Measurements from ENCODE around the gene MAMLD1.

MAMLD1 gene

DNA sequence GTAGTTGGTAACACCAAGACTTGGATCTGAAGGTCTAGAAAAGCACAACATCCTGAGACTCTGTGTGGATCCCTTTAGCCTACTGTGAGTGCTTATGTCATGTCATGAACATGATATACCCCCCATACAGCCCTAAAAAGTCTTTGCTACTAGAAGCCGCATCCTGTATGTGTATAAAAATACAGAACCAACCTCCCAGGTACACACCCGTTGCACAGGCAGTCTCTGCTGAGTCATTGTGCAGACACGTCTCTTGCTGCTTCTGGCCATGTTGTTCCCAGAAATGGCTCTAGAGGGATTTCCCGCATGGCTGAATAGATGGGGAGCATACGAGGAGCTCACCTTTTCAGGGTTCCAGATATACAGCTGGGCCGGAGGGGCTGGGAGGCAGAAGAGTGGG, 93.3 kb downstream of the MAMLD1 start:
- Histone ChIP-seq H3K9me2 (ENCODE audit: low read depth, low read length) (no peaks in the 10 kb centered on the region), H3K9me3 (ENCODE audit: low read length) (no peaks in the 10 kb centered on the region), H3K4me3 (ENCODE audit: low read depth, low read length, poor library complexity, severe bottlenecking) (no peak overlapping the region), H2AFZ (ENCODE audit: low read length) (no peak overlapping the region), H3K4me1 (ENCODE audit: insufficient read depth, low read length, severe bottlenecking) (no peaks in the 10 kb centered on the region), H3K27ac (ENCODE audit: low read depth, low read length, poor library complexity, severe bottlenecking) (no peak overlapping the region), H3K27me3 (ENCODE audit: insufficient read depth, low read length) (no peaks in the 10 kb centered on the region), H3K79me2 (ENCODE audit: insufficient read depth, low read length) (no peaks in the 10 kb centered on the region), H3F3A (ENCODE audit: insufficient read depth, low read length) (no peaks in the 10 kb centered on the region), H3K9ac (ENCODE audit: low read length) (no peak overlapping the region), H3K36me3 (ENCODE audit: insufficient read depth, low read length) (no peaks in the 10 kb centered on the region), H4K20me1 (ENCODE audit: insufficient read depth, low read length) (no peaks in the 10 kb centered on the region), H3K4me2 (ENCODE audit: low read length) (no peak overlapping the region)
- TF ChIP-seq CTCF (IDR thresholded peaks at IDR 0.05; ENCODE audit: low read length) (no peak), EZH2 (IDR thresholded peaks at IDR 0.05; ENCODE audit: borderline replicate concordance, low read length) (no peak)

DNA sequence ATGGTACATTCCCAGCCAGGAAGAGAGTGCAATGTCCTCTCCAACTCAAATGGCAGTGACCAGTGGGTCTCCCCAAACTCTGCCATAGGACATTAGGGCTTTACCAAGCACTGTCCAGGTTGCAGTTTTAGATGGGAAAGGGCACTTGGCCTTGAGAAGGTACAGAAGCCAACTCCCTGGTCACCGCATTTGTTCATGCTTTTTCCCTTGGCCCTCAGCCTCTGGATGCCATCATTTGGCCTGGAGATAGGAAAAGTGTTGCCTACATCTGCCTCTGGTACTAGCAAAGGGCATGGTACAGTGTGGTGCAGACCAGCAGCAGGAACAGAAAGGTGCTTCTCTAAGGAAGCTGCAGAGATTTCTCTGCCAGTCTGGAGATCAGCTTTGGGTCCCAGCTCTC, 93.8 kb downstream of the MAMLD1 start:
- Histone ChIP-seq H2AFZ (ENCODE audit: low read length) (no peak overlapping the region), H3K9ac (ENCODE audit: low read length) (no peak overlapping the region), H3K27me3 (ENCODE audit: insufficient read depth, low read length) (no peaks in the 10 kb centered on the region), H3K4me1 (ENCODE audit: insufficient read depth, low read length, severe bottlenecking) (no peaks in the 10 kb centered on the region), H3F3A (ENCODE audit: insufficient read depth, low read length) (no peaks in the 10 kb centered on the region), H3K4me3 (ENCODE audit: low read depth, low read length, poor library complexity, severe bottlenecking) (no peak overlapping the region), H3K4me2 (ENCODE audit: low read length) (no peak overlapping the region), H3K9me3 (ENCODE audit: low read length) (no peaks in the 10 kb centered on the region), H3K36me3 (ENCODE audit: insufficient read depth, low read length) (no peaks in the 10 kb centered on the region), H3K79me2 (ENCODE audit: insufficient read depth, low read length) (no peaks in the 10 kb centered on the region), H4K20me1 (ENCODE audit: insufficient read depth, low read length) (no peaks in the 10 kb centered on the region), H3K9me2 (ENCODE audit: low read depth, low read length) (no peaks in the 10 kb centered on the region), H3K27ac (ENCODE audit: low read depth, low read length, poor library complexity, severe bottlenecking) (no peak overlapping the region)
- TF ChIP-seq EZH2 (IDR thresholded peaks at IDR 0.05; ENCODE audit: borderline replicate concordance, low read length) = no peak
- TF ChIP-seq CTCF (IDR thresholded peaks at IDR 0.05; ENCODE audit: low read length) = no peak

DNA sequence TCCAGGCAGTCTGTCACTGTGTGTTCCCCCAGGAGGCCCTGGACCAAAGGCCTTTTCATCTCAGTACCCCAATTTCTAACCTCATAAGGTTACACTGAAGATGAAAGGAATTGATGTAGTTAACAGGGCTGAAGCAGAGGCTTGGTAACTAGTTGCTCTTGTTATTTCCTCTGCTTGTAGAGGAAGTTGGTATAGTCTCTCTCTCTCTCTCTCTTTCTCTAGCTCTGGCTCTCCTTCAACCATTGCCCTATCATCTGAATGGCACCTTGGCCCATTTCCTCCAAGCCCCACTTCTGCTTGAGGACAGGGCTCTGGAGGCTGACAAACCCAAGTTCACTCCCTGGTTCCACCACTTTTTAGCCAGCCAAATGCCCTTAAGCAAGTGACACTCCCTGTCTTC, 96.1 kb downstream of the MAMLD1 start:
- Histone ChIP-seq H3K79me2 (ENCODE audit: insufficient read depth, low read length) (no peaks in the 10 kb centered on the region), H3K9me3 (ENCODE audit: low read length) (no peaks in the 10 kb centered on the region), H3K4me3 (ENCODE audit: low read depth, low read length, poor library complexity, severe bottlenecking) (no peak overlapping the region), H3K36me3 (ENCODE audit: insufficient read depth, low read length) (no peaks in the 10 kb centered on the region), H3K27me3 (ENCODE audit: insufficient read depth, low read length) (no peaks in the 10 kb centered on the region), H3F3A (ENCODE audit: insufficient read depth, low read length) (no peaks in the 10 kb centered on the region), H3K4me2 (ENCODE audit: low read length) (no peak overlapping the region), H2AFZ (ENCODE audit: low read length) (no peak overlapping the region), H4K20me1 (ENCODE audit: insufficient read depth, low read length) (no peaks in the 10 kb centered on the region), H3K9ac (ENCODE audit: low read length) (no peak overlapping the region), H3K4me1 (ENCODE audit: insufficient read depth, low read length, severe bottlenecking) (no peaks in the 10 kb centered on the region), H3K9me2 (ENCODE audit: low read depth, low read length) (no peaks in the 10 kb centered on the region), H3K27ac (ENCODE audit: low read depth, low read length, poor library complexity, severe bottlenecking) (no peak overlapping the region)
- TF ChIP-seq CTCF (IDR thresholded peaks at IDR 0.05; ENCODE audit: low read length) (no peak), EZH2 (IDR thresholded peaks at IDR 0.05; ENCODE audit: borderline replicate concordance, low read length) (no peak)

Measured in OCI-LY1 (cell line).